ENCODE data around the gene FBN1.

GRCh38 chr15:48634893-48635292, 10.6 kb downstream of the FBN1 start:
- no peak for TF ChIP-seq TCF12 (IDR thresholded peaks at IDR 0.05; ENCODE audit: low read depth, low read length)
- TF ChIP-seq EZH2 (IDR thresholded peaks at IDR 0.05; ENCODE audit: borderline replicate concordance, control insufficient read depth, low read depth, low read length) = no peak
- no peak for TF ChIP-seq SIN3A (IDR thresholded peaks at IDR 0.05; ENCODE audit: low read depth, low read length)
- no peak for TF ChIP-seq TAF1 (IDR thresholded peaks at IDR 0.05; ENCODE audit: borderline replicate concordance, low read depth, low read length)
- no peak for TF ChIP-seq BHLHE40 (IDR thresholded peaks at IDR 0.05; ENCODE audit: borderline replicate concordance in 1 of 2, low read depth in 2 of 2, low read length in 1 of 2)
- TF ChIP-seq CTCF (IDR thresholded peaks at IDR 0.05 in 2 of 3, conservative IDR thresholded peaks at IDR 0.05 in 1 of 3; ENCODE audit: control insufficient read depth in 2 of 3, extremely low read depth in 1 of 3, insufficient read depth in 1 of 3, low read depth in 3 of 3, low read length in 3 of 3) = no peak
- no peak for TF ChIP-seq POLR2AphosphoS5 (IDR thresholded peaks at IDR 0.05; ENCODE audit: low read length)
- no peak for TF ChIP-seq NBN (IDR thresholded peaks at IDR 0.05)
- no peak for TF ChIP-seq EP300 (IDR thresholded peaks at IDR 0.05; ENCODE audit: borderline replicate concordance in 1 of 2, control insufficient read depth in 1 of 2, low read depth in 2 of 2, low read length in 2 of 2)
- no peak for TF ChIP-seq POLR2A (IDR thresholded peaks at IDR 0.05; ENCODE audit: low read depth, low read length)
- no peak for TF ChIP-seq USF1 (IDR thresholded peaks at IDR 0.05; ENCODE audit: borderline replicate concordance, extremely low read length, insufficient read depth, low read depth, low read length)
